H54 (cell line): ENCODE results near the gene P4HB.

Experiments used
- DNase-seq: peaks from one replicate; pipeline ENCODE4 v3.0.0; 2011; ENCODE audit warnings: low spot score, mixed read lengths; ENCODE audit not compliant: insufficient read length
- FAIRE-seq: peaks from 3 replicates; lab custom pipeline; 2011; peaks lifted over from hg19 to GRCh38; lab: Jason Lieb, UNC
- POLR2A ChIP-seq: IDR thresholded peaks from 2 replicates; pipeline ENCODE4 v1.6.1; 2011; ENCODE audit warnings: low read depth, mild to moderate bottlenecking, low read length

The P4HB gene

GRCh38 chr17:81859906-81860755 is at the start of gene P4HB:
Gene P4HB, minus strand, starts transcription at chr17:81860535. Its CDS starts 64 bp downstream, at chr17:81860471.
- no peak for DNase-seq
- peak; percentile 99 for TF ChIP-seq POLR2A
- FAIRE-seq = no peak

GRCh38 chr17:81909231-81909630 is 48.9 kb upstream of the P4HB start:
- no peak for DNase-seq
- no peak for FAIRE-seq
- TF ChIP-seq POLR2A = no peak

DNA sequence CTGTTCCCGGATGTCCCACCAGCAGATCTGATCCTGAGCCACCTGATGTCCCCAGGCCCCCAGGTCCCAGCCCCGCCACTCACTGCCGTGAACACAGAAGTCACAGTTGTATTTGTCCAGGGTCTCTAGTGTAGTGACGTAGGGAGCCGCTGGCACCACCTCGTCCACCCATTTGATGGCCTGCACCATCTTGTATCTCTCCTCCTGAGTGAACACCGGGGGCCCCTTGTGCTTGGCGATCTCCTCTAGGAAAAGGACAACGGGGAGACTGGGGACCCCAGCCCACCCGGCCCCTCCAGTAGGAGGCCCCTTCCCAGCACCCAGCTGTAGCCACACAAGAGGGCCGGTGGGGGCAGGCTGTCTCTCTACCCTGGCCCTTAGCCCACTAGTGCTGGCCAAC is 48.5 kb upstream of the P4HB start:
- FAIRE-seq (no peak), DNase-seq (no peak)
- TF ChIP-seq POLR2A = no peak

DNA sequence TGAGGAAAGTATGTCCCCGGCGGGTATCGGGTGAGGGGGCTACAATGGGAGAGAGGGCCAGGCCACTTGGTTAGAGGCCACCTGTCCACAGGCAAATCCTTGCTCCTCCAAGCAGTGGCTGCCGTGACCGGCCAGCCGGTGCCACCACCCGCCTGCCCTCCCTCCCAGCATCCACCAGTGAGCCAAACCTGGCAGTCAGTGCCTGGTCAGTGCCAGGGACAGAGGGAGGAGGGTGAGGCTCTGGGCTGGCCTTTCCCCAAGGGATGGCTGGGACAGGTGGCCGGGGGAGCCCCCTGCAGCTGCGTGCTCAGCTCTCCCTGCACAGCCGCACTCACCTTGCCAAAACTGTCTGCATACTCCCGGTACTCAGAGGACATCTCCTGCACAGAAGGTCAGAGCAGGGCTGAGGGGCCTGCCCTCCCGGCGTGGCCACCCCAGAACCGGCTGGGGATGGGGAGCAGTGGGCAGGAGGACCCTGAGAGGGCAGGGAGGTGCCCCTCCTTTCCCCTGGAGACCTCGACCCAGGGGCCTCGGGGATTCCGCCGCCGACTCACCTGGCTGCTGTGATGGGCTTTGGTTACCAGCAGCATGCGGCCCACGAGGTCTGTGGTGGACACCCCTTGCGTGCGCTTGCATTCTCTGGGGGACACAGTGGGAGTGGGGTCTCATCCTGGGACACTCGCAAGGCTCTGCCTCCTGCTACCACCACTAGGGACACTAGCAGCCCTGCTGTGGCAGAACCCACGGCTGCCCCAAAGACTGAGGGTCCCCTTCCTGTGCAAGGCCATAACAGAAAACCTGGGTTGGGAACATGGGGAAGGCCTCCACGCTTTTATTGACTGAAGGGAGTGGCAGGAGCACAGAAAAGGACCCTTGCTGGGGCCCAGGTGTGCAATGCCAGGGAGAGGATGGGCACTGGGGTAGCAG is 47.1 kb upstream of the P4HB start:
- TF ChIP-seq POLR2A = 0 out of 2 replicates have a peak, but pooled peaks have one; percentile 9
- FAIRE-seq (no peak), DNase-seq (no peak)

GRCh38 chr17:81906476-81907218 is 46.3 kb upstream of the P4HB start:
- TF ChIP-seq POLR2A = no peak
- FAIRE-seq (no peak), DNase-seq (no peak)

GRCh38 chr17:81905993-81906392 is 45.7 kb upstream of the P4HB start:
- DNase-seq (no peak), FAIRE-seq (no peak)
- no peak for TF ChIP-seq POLR2A

DNA sequence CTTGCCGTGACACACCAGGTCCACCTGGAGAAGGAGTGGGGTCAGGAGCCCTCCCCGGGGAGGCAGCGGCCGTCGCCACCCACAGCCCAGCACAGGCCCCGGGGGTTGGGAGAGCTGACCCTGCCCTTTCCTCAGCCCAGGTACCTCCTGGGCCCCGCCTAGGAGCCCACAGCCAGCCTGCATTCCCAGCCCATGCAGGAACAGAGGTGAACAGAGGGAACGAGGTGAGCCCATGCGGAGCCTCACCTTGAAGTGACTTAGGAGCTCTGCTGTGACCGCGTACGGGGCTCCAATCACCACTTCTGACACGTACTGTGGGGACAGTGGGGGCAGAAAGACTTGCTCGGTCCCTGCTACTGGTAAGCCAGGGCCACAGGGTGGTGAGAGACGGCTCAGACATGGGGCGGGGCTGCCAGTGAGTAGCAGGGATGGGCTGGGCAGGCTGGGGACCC is 45.1 kb upstream of the P4HB start:
- no peak for TF ChIP-seq POLR2A
- DNase-seq (no peak), FAIRE-seq (no peak)

- FAIRE-seq = no peak
- no peak for DNase-seq
- TF ChIP-seq POLR2A = no peak
These were observed 44.5 kb upstream of the P4HB start for GRCh38 chr17:81904600-81905423.

DNA sequence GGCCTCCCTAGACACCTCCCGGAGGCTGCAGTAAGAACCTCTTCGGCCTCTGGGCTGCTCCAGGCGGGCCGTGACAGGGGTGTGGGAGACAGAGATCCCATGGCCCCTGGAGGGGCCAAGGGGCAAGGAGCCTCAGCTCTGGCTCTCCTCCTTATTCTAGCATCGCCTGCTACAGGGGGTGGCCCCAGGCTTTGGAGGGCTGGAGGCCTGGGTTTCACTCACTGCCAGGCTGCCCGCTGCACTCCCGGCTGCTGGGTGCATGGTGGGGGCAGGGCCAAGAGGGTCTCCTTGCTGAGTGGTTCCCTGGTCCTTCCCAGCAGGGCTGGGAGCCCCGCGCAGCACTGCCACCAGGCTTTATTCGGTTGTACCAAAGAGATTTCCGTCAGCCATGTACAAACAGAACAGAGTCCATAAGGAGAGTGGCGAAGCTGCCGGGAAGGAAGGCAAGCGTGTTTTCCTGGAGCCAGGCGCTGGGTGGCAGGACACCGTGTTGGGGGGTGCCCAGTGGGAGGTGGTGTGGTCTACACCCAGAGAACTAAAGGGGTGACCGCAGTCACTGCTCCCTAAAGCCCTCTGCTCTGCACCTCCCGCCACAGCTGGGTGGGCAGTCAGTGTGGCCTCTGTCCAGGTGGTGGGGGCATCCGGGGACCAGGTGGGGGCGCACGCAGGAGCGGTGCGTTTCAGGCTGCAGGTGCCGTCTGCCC is 43.7 kb upstream of the P4HB start:
- DNase-seq (no peak), FAIRE-seq (no peak)
- no peak for TF ChIP-seq POLR2A

DNA sequence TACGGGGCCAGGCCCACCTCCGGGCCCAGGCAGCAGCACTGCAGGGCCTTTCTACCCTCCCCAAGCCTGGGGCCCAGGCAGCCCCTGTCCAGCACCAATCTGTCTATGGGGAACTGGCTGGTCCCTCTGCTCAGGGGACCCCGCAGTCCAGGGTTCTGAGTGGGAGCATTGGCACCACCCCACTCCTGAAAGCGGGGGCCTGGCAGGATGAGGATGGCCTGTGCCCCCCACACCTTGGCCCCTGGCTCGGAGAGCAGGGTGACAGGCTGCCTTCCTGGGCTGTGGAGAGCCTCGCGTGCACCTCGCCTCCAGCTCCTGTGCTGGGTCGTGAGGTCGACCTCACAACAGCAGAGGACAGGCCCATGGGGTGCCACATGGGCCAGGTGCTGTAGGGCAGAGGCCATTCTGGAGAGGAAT is 43.1 kb upstream of the P4HB start:
- DNase-seq (no peak), FAIRE-seq (no peak)
- no peak for TF ChIP-seq POLR2A

DNA sequence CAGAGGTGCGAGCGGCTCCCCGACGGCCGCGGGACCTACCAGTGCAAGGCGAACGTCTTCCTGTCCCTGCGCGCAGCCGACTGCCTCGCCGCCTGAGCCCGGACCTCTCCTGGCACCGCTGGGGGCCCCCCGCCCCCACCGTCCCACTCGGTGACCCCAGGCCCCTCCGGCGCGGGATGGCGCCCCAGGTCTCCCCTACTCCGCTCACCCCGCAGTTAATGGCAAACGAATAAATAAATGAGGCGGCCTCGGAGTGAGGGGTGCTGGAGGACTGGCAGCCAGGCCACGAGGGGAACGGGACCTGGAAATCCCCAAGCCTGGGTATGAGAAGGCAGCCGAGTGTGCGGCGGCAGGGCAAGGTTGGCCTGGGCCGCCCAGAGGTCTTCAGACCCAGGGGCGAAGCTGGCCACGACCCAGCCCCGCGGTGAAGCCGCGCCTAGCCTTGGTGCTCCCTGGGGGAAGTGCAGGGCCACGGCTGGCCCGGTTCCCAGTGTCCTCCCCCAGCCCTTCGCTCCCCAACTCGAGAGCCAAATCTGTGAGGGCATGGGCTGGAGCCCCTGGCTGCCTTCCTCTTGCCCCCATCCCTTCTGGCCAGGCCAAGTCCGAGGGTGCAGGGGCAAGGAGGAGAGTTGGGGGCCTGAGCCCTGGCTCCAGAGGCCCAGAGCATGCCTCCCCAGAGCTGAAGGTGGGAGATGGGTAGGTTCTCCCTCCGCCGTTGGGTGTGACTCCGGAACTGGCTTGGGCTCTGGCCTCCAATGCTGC is 42.5 kb upstream of the P4HB start:
- DNase-seq = no peak
- no peak for TF ChIP-seq POLR2A
- FAIRE-seq = no peak
